HCT116 (cell line): Measurements from ENCODE around the gene MIEF2.

Experiments used
- CEBPB ChIP-seq: IDR thresholded peaks from 2 replicates; pipeline ENCODE4 v1.6.1; 2012; ENCODE audit warnings: low read depth
- EGR1 ChIP-seq: IDR thresholded peaks from 2 replicates; pipeline ENCODE4 v1.6.1; 2012; ENCODE audit warnings: low read depth
- ELF1 ChIP-seq: IDR thresholded peaks from 2 replicates; pipeline ENCODE4 v1.6.1; 2012; ENCODE audit warnings: low read depth, borderline replicate concordance
- EZH2 ChIP-seq: fragments of 200-600 bp; sonication (generic); IDR thresholded peaks from 2 replicates; pipeline ENCODE4 v1.6.1; 2017; ENCODE audit warnings: antibody characterized with exemption, mixed run types
- FOSL1 ChIP-seq: IDR thresholded peaks from 2 replicates; pipeline ENCODE4 v1.6.1; 2012; ENCODE audit warnings: low read depth
- POLR2A ChIP-seq: IDR thresholded peaks from 2 replicates; pipeline ENCODE4 v1.7.0; 2011; ENCODE audit warnings: borderline replicate concordance; ENCODE audit not compliant: insufficient read depth, insufficient read length; ENCODE audit errors: extremely low read depth
- POLR2AphosphoS5 ChIP-seq: IDR thresholded peaks from 2 replicates; pipeline ENCODE4 v1.6.1; 2011; ENCODE audit warnings: mild to moderate bottlenecking, low read depth, low read length, moderate library complexity
- SP1 ChIP-seq: IDR thresholded peaks from 2 replicates; pipeline ENCODE4 v1.6.1; 2012; ENCODE audit warnings: low read depth
- TCF7L2 ChIP-seq: IDR thresholded peaks from 2 replicates; pipeline ENCODE4 v1.7.0; 2011; ENCODE audit warnings: borderline replicate concordance, inconsistent platforms; ENCODE audit not compliant: insufficient read depth, insufficient read length; ENCODE audit errors: extremely low read depth
- YY1 ChIP-seq: IDR thresholded peaks from 2 replicates; pipeline ENCODE4 v1.6.1; 2011; ENCODE audit warnings: low read length, low read depth, moderate library complexity, mild to moderate bottlenecking; ENCODE audit not compliant: insufficient replicate concordance; ENCODE audit errors: extremely low read depth
- ZFX ChIP-seq: fragments of 450-650 bp; IDR thresholded peaks from 2 replicates; pipeline ENCODE4 v1.6.1; 2017
- TF ChIP-seq, protein P1 (sequence below), 3 experiments: fragments of 200-600 bp in 1 of 3; sonication (generic) in 1 of 3; IDR thresholded peaks in 2 of 3; conservative IDR thresholded peaks in 1 of 3; 2 replicates each; pipeline ENCODE4 v1.5.1; 2012 to 2017; ENCODE audit warnings: low read depth in 2 of 3, low read length in 2 of 3, antibody characterized with exemption in 1 of 3, borderline replicate concordance in 1 of 3, control low read depth in 1 of 3, mild to moderate bottlenecking in 1 of 3, mixed read lengths in 1 of 3, mixed run types in 1 of 3, moderate library complexity in 1 of 3; ENCODE audit not compliant: insufficient read depth in 1 of 3
- TF ChIP-seq, protein P2 (sequence below): IDR thresholded peaks from 2 replicates; pipeline ENCODE4 v1.6.1; 2012; ENCODE audit warnings: low read depth

DNA sequence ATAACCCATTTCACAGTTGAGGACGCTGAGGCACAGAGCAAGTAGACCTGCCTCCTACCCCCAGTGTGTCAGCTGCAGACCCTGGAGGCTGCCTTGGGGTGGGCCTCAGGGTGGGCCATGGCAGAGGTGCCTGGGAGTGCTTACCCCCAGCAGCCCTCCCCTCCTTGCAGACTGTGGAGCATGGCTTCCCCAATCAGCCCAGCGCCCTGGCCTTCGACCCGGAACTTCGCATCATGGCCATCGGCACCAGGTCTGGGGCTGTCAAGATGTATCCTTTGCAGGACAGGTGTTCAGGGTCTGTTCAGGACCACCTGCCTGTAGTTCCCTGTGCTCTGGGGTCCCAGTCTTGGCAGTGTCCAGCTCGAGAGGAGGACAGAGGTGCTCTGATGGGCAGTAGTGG lies 30.7 kb upstream of the MIEF2 start:
- TF ChIP-seq POLR2AphosphoS5 (no peak), EZH2 (no peak), ELF1 (no peak), SP1 (no peak), FOSL1 (no peak), ZFX (no peak), POLR2A (no peak), EGR1 (no peak), YY1 (no peak), TCF7L2 (no peak), CEBPB (no peak)
- TF ChIP-seq, protein P1, sequence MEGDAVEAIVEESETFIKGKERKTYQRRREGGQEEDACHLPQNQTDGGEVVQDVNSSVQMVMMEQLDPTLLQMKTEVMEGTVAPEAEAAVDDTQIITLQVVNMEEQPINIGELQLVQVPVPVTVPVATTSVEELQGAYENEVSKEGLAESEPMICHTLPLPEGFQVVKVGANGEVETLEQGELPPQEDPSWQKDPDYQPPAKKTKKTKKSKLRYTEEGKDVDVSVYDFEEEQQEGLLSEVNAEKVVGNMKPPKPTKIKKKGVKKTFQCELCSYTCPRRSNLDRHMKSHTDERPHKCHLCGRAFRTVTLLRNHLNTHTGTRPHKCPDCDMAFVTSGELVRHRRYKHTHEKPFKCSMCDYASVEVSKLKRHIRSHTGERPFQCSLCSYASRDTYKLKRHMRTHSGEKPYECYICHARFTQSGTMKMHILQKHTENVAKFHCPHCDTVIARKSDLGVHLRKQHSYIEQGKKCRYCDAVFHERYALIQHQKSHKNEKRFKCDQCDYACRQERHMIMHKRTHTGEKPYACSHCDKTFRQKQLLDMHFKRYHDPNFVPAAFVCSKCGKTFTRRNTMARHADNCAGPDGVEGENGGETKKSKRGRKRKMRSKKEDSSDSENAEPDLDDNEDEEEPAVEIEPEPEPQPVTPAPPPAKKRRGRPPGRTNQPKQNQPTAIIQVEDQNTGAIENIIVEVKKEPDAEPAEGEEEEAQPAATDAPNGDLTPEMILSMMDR (IDR thresholded peaks at IDR 0.05 in 2 of 3, conservative IDR thresholded peaks at IDR 0.05 in 1 of 3; ENCODE audit: borderline replicate concordance in 1 of 3, insufficient read depth in 1 of 3, low read depth in 2 of 3, low read length in 2 of 3), result no peak
- TF ChIP-seq, protein P2, sequence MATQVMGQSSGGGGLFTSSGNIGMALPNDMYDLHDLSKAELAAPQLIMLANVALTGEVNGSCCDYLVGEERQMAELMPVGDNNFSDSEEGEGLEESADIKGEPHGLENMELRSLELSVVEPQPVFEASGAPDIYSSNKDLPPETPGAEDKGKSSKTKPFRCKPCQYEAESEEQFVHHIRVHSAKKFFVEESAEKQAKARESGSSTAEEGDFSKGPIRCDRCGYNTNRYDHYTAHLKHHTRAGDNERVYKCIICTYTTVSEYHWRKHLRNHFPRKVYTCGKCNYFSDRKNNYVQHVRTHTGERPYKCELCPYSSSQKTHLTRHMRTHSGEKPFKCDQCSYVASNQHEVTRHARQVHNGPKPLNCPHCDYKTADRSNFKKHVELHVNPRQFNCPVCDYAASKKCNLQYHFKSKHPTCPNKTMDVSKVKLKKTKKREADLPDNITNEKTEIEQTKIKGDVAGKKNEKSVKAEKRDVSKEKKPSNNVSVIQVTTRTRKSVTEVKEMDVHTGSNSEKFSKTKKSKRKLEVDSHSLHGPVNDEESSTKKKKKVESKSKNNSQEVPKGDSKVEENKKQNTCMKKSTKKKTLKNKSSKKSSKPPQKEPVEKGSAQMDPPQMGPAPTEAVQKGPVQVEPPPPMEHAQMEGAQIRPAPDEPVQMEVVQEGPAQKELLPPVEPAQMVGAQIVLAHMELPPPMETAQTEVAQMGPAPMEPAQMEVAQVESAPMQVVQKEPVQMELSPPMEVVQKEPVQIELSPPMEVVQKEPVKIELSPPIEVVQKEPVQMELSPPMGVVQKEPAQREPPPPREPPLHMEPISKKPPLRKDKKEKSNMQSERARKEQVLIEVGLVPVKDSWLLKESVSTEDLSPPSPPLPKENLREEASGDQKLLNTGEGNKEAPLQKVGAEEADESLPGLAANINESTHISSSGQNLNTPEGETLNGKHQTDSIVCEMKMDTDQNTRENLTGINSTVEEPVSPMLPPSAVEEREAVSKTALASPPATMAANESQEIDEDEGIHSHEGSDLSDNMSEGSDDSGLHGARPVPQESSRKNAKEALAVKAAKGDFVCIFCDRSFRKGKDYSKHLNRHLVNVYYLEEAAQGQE, result no peak
